Stimulated activated CD8-positive, alpha-beta memory T cell treated with anti-CD3 and anti-CD28 coated beads, Interleukin-4, amount 100 ng/mL, for 24 hours (primary cell): Measurements from ENCODE around the gene SLC6A19.
"Not testable (repeated sequence)": the region's sequence is repeated elsewhere in the genome, so short reads cannot be mapped to it uniquely, and the experiment has no call there.

Source experiments
- DNase-seq: peaks from one replicate; pipeline ENCODE4 v3.0.0-alpha.2; 2020; ENCODE audit warnings: low read depth

The SLC6A19 gene

DNA sequence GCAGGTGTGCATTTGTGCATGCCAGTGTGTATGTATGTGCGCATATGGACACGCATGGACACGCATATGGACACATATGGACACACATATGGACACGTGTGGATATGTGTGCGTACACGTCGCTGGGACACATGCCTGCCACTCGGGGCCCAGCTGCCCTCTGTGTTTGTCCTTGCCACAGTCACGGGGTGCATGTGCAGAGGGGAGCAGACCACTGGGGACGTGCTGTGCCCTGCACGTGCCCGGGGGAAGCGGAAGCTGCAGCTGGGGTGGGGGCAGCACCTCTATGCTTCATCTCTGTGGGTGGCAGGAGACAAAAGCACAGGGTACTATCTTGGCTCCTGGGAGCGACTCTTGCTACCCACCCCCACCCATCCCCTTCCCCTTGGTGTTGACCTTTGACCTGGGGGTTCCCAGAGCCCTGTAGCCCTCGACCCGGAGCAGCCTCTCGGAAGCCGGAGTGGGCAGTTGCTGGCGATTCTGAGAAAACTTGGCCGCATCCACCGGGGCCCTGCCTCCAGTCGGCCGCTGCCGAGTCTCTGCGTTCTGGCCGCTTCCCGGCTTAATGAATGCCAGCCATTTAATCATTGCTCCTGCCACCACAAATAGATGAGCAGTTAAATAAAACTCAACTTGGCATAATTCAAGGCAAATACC is 21.4 kb downstream of the SLC6A19 start:
- no peak for DNase-seq

DNA sequence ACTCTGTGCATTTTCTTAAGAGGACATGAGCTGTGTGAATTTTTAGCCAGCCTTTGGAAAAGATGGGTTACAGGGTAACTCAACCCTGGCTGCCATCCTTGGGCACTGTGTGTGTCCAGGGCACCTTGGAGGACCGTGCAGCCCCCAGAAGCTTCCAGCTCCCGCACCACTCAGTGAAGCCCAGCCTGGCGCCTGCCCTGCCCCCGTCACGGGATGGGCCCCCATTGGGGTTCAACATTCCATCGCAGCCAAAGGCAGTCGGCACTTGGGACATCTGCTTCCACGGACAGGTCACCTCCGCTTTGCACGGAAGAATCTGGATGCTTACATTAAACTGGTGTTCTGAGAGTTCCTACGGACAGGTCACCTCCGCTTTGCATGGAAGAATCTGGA is 21.9 kb downstream of the SLC6A19 start:
- no peak for DNase-seq

DNA sequence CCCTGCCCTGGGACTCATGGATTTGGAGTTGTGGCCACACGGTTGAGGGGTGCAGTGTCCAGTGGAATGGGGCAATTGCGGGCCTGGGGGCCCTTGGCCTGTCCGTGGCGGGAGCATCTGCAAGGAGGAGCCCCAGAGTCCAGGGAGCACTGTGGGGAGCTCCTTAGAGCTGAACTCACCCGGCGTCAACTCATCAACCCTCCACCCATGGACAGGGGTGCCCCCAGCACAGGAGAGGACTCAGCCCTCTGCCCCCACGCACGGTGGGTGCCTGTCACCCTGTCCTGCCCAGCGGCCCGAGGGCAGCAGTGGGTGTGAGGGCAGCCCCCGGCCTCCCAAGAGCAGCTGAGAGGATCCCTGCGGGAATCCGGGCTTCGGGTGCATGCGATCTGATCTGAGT is 23.2 kb downstream of the SLC6A19 start:
- no peak for DNase-seq

DNA sequence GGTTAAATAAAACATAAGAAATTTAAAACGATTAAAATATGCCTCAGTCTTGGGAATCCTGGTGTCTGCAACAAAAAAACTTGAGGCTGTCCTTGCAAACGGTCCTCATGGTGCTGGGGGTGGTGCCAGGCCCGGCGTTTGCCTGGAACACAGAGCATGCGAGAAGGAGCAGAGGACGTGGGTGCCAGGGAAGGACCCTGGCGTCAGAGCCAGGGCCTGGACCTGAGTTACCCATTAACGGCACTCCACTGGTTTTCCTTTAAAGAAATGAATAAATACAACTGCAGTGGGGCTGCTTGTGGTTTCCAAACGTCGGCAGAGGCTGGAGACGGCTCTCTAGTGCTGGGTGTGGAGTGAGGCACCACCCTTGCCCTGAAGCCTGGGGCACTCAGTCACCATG is 23.7 kb downstream of the SLC6A19 start, which contains the start of gene SLC6A18:
SLC6A18 (plus strand) TSS at position 301 of the 400 bp plus-strand sequence; CDS start at position 398, 97 bp downstream.
- no peak for DNase-seq

DNA sequence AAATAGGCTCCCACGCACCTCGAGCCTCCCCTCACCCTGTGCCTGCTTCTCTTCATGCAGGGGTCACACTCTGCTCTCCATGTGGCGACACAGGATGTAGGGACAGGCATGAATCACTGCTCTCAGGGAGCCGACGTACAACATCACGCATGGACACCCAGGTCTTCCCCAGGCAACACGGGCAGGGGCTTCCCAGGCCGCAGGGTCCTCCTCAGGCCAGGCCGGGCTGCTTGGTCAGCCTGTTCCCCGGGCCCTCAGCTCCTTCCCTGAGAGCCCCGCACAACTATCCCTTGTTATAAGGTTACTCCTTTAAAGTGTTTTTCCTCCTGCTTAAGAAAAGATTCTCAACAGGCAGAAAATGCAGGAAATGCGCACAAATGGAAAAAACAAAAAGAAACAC is 24.8 kb downstream of the SLC6A19 start:
- DNase-seq: no peak

DNA sequence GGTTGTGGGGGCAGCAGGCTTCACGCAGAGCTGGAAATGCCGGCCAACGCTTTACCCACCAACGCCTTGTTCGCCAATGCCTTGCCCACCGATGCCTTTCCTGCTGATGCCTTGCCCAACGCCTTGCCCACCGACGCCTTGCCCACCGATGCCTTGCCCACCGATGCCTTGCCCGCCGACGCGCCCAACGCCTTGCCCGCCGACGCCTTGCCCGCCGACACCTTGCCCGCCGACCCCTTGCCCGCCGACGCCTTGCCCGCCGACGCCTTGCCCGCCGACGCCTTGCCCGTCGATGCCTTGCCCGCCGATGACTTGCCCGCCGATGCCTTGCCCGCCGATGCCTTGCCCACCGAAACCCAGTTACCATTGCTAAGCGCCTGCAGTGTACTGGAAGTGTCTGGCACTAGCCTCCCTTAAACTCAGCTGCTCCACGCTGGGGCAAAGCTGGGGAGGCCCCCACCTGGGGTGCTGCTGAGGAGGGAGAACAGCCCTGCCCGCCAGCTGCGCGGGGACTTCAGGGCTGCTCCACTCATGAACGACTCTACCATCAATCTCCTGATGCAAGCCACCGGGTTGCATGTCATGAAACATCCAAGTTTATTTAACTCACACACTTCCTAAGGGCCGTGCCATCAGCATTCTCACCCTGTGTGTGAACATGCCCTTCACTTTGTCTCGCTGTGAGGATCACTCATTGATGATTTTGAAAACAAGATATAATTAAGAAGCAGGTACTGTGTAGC is 25.6 kb downstream of the SLC6A19 start:
- no peak for DNase-seq

DNA sequence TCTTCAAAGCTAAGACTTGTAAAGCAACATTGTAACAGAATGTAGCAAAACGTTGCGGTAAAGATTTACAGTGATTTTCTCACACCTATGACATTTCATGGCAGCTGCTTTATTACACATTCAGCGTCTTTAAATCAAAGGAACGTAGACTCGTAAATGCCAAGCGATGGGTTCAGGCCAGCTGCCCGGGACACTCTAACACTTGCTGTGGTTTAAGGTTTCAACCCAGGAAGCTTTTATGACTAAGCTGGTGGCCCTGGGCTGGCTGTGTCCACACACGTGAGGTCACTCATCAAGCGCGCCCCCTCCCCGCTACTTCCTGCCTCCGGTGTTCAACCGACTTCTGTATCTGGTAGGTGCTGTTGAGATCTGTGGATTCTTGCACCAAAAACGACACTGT is 26.3 kb downstream of the SLC6A19 start:
- DNase-seq: no peak

DNA sequence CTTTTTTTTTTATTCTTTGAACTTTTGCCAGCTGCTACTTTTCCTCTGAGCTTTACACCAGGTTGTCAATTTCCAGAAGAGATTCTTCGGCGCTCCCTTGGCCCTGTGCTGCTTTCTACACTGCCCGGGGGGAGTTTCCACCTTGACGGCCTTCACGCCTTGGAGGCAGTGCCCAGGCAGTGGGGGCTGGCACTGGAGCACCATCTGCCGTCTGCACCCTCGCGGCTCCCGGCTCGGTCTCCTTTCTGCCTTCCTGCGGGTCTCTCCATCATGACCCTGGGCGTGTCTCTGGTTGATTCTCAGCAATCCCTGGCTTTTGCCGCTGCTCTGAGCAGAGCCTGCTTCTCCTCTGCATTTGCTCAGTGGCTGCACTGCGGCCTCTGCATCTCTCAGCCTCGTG is 26.7 kb downstream of the SLC6A19 start:
- no peak for DNase-seq

DNA sequence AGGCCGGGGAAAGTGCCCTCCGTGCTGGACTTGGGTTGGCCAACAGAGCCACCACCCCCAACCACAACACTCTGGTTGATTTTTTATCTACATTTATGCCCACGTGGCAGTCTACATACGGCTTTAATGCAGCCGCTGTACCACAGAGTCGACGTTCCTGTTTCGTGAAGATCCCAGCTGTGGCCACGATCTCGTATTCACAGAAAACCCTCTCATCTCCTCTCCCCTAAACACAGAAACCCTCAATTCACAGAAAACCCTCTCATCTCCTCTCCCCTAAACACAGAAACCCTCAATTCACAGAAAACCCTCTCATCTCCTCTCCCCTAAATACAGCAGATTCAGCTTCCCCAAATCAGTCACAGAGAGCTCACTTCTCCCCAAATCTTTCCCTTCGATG is 27.6 kb downstream of the SLC6A19 start:
- DNase-seq: not testable (repeated sequence)

DNA sequence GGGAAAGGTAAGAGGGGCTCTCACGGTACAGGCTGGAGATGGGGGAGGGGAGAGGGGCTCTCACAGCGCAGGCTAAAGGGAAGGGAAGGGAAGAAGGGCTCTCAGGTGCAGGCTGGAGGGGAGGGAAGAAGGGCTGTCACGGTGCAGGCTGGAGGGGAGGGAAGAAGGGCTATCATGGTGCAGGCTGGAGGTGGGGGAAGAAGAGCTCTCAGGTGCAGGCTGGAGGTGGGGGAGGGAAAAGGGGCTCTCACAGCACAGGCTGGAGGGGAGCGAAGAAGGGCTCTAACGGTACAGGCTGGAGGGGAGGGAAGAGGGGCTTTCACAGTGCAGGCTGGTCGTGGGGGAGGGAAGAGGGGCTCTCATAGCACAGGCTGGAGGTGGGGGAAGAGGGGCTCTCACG is 28.4 kb downstream of the SLC6A19 start:
- no peak for DNase-seq

DNA sequence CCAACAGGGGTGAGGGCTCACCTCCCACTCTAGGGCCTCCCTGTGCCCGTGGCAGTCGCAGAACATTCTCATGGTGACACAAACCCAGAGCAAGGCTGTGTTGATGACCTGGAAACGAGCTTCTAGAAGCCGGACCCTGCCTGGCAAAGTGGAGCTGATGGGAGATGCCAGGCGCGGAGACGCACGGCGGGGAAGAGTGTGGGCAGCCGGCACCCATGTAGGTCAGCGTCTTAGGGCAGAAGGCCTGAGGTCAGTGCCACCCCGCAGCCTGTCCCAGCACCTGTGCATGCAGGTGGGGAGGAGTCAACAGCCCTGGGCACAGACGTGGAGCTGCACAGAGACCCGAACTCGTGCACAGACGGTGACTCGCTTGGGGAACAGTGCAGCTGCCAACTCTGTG is 29.2 kb downstream of the SLC6A19 start:
- no peak for DNase-seq

DNA sequence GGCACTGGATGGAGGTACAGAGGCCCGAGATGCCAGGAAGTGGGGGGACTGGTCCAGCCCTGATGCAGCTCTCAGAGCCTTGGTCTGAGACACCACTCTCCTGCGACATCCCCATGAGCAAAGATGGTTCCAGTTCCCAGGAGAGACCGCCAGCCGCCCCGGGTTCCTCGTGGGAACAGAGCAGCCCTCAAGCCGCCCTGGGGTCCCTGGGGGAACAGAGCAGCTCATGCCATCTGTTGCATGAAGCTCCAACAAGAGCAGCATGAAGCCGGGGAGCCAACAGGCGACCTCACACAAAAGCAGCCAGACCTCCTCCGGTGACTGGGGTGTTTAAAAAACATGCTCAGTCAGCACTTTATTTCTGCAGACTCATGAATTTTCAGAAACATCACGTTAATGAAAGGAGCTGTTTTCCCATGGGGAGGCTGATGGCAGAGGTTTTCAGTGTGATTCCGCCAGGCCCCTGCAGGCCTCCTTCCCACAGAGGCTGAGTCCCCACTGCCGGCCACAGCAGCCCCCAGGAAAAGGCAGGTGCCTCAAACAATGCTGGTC is 30.0 kb downstream of the SLC6A19 start:
- DNase-seq: no peak

DNA sequence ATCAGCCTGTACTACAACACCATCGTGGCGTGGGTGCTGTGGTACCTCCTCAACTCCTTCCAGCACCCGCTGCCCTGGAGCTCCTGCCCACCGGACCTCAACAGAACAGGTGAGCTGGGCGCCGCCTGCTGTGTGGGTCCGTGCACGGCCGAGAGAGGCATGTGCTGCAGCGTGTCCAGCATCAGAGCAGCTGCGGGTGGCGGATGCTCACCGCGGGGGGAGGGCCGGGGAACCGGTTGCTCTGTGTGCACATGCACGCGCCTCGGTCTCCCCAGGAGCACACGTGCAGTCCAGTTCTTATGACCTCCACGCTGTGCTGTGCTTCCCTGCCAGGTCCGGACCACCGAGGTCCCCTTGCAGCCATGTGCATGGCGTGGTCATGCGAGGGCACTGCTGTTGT is 31.4 kb downstream of the SLC6A19 start:
- no peak for DNase-seq

DNA sequence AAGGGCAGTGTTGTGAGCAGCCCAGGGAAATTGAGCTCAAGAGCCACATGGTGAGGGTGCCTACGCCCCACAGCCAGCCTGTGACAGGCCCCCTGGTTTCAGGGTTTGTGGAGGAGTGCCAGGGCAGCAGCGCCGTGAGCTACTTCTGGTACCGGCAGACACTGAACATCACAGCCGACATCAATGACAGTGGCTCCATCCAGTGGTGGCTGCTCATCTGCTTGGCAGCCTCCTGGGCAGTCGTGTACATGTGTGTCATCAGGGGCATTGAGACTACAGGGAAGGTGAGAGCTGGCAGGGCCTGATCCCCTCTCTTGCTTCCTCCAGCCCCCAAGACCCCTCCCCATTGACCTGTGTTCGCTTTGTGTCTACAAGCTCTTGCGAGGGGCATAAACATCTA is 34.0 kb downstream of the SLC6A19 start:
- DNase-seq: no peak

DNA sequence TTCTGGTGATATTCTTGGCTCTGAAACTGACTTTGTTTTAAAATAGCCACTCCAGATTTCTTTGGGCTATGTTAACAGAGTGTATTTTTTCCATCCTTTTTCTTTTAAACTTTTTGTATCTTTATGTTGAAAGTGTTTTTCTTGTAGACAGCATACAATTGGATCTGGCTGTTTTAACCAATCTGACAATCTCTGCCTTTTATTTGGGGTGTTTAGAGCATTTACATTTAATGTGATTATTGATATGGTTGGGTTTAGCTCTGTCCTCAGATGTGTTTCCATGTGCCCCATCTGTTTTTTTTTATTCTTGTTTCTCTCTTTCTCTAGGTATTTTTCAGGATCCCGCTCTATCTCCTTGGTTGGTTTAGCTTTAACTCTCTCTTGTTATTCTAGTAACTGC is 34.4 kb downstream of the SLC6A19 start:
- no peak for DNase-seq

DNA sequence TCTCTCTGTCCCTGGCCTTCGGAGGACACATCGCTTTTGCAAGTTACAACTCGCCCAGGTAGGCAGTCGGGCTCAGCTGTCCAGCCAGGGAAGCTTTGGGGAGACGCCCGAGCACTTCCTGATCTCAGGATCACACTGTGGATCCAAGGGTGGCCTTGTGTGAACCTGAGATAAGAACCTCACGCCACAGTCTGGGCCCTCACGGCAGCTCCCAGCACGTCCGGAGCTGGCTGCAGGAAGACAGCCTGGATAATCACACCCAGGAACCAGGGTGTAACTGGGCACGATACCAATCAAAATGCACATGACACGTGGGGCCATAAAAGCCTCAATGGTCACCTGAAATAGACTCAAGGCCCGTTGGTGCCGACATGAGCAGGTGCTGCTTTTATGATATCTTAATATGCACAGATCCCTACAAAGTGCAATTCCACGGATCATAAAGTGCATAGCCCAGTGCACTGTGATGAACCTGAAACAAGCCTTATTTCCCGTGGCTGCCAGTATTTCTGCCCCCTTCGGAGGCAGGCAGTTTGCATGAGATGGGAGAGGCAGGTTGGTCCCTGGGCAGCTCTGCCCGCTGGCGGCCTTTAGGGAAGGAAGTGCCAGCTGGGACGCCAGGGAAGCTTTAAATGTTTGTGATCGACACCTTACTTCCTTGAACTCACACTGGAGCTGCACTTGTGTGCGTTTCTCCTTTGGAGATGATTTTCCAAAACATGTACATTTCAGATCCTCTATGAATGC is 38.3 kb downstream of the SLC6A19 start:
- no peak for DNase-seq

DNA sequence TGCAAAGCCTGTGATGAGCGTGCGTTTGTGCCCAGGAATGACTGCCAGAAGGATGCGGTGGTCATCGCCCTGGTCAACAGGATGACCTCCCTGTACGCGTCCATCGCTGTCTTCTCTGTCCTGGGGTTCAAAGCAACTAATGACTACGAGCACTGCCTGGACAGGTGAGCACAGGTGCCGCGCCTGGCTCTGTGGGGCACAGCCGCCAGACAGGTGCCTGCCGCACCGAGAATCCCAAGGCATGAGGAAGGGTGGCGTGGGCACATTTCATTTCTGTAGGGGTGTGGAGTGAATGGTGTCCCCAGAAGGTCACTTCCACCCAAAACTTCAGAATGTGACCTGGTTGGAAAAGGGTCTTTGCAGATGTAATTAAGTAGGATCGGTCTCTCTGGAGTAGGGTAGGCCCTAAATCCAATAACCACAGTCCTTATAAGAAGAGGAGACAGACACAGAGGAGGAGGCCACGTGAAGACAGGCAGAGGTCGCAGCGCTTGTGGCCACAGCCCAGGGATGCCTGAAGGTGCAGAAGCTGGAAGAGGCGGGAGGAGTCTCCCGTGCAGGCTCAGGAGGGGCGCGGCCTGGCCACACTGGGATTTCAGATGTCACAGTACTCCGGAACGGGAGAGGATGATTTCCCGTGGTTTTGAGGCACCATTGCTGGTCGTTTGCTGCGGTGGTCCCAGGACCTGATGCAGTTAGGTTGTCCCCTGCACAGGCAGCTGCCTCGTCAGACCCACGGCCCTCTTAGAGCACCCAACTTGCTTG is 39.3 kb downstream of the SLC6A19 start:
- no peak for DNase-seq

DNA sequence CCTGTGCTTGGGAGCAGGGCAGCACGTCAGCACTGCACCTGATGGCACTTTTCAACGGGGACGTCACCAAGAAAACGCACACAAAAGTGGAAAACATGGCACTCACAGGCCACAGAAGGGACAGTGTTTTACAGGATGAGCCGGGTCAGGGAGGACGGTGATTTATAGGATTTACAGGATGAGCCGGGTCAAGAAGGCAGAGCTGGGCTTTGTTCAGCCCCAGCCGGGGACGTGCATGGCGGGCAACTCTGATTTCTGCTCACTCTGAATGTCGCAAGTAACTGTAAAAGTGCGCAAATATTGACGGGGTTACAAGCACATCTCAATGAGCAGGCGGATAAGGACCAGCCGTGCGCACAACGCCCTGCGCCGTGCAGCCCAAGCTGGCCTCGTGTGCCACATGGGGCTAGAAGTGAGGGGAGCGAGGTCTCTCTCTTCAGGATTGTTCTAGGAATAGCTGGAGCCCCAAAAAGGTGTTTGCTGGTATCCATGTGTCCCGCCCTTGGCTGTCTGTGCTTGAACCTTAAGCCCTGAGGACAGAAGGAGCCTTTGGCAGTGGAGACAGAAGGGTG is 40.2 kb downstream of the SLC6A19 start:
- no peak for DNase-seq

DNA sequence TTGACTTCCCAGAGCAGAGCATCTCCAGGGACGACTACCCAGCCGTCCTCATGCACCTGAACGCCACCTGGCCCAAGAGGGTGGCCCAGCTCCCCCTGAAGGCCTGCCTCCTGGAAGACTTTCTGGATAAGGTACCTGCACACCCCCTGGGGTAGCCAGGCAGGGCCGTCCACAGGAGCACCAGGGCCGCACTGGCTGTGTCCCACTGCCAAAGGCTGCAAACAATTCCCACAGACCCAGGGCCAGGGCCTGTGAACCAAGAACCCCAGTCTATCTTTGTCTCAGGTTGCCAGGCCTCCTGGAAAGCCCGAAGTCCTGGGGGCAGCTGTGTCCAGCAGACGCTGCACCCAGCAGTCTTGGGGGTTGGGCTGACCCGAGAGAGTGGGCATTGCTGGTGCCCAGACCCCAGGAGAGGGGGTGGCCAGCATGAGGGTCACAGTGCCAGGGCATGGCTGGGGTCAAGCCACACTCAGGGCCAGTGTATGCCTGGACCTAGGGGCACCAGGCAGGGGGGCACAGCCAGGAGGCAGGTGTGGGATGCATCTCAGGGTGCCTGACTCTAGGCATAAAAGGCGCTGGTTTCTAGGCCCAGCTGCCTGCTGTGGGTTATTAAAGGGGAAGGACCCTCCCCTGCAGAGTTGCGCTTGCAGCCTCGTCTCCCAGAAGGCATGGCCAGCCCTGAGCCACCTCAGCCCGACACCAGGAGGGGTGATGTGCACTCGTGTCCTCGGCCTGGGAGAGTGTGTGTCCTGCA is 41.5 kb downstream of the SLC6A19 start:
- no peak for DNase-seq

DNA sequence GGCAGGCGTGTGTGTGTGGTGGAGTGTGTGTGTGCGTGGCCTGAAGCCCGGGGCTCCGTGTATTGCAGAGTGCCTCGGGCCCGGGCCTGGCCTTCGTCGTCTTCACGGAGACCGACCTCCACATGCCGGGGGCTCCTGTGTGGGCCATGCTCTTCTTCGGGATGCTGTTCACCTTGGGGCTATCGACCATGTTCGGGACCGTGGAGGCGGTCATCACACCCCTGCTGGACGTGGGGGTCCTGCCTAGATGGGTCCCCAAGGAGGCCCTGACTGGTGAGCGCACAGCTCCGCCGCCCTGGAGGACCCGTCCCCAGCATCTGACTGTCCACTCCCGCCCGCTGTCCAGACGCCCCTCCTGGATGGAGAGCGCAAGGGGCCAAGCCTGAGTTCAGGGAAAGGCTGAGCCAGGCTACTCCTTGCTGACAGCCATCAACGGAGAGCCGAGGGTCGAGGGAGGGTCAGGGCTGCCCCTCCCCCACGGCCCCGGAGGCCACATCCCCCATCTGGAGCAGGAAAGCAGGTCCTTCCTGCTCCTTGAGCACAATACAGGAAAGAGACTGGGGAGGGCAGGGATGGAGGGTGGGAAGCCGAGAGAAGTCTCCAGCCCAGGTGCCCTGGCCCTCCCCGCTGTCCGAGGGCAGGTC is 42.2 kb downstream of the SLC6A19 start:
- DNase-seq: no peak
